Astrocyte (in vitro differentiated cells and primary cell): ENCODE results near the gene PRKCG.

ENCODE experiments used
- CTCF ChIP-seq: IDR thresholded peaks from 2 replicates; pipeline ENCODE4 v1.5.1; 2011; ENCODE audit warnings: low read depth, mild to moderate bottlenecking, inconsistent platforms, low read length, moderate library complexity; ENCODE audit not compliant: insufficient read depth
- EZH2 ChIP-seq: IDR thresholded peaks from 2 replicates; pipeline ENCODE4 v1.6.1; 2012; ENCODE audit warnings: mild to moderate bottlenecking, low read length, inconsistent platforms; ENCODE audit not compliant: insufficient read depth

DNA sequence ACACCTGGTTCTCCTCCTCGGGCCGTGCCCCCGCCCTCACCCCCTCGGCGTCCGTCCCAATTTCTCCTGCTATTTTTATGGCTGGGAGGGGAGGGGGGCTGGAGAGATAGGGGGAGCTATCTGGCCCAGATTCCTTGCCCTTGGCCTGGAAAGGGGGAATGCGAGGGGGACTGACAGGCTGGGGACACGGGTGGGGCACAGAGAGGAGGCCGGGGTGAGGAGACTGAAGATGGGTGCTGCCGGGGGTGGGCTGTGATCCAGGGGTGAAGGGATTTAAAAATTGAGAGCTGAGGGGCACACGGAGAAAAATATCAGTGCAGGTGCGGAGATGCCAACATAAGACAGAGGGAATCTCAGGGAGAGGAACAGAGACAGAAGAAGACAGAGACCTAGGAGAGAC lies 2.3 kb downstream of the PRKCG start:
- TF ChIP-seq EZH2 (no peak), CTCF (no peak)
